Mesenchymal stem cell (in vitro differentiated cells and primary cell): ENCODE results near the gene GRAP2.

Experiments used
- DNase-seq: peaks from one replicate; pipeline ENCODE4 v3.0.0-alpha.2; 2013
- H2AFZ ChIP-seq: one replicate; pipeline ENCODE4 v1.6.1; 2013; ENCODE audit warnings: low read depth, mild to moderate bottlenecking, control low read depth, inconsistent platforms, low read length, moderate library complexity
- H2AK5ac ChIP-seq: 2 replicates; pipeline ENCODE4 v1.6.1; 2013; ENCODE audit warnings: low read length, moderate library complexity, mild to moderate bottlenecking, inconsistent platforms; ENCODE audit not compliant: severe bottlenecking
- H2BK120ac ChIP-seq: one replicate; pipeline ENCODE4 v1.6.1; 2013; ENCODE audit warnings: low read depth, mild to moderate bottlenecking, inconsistent platforms, low read length, moderate library complexity
- H2BK12ac ChIP-seq, 2 experiments: one replicate each; pipeline ENCODE4 v1.6.1; 2013; ENCODE audit warnings: inconsistent platforms in 2 of 2, low read length in 2 of 2, mild to moderate bottlenecking in 2 of 2, moderate library complexity in 2 of 2, control low read depth in 1 of 2
- H2BK15ac ChIP-seq: one replicate; pipeline ENCODE4 v1.6.1; 2013; ENCODE audit warnings: mild to moderate bottlenecking, low read depth, inconsistent platforms; ENCODE audit not compliant: poor library complexity, severe bottlenecking
- H2BK5ac ChIP-seq: 2 replicates; pipeline ENCODE4 v1.6.1; 2013; ENCODE audit warnings: low read depth, mild to moderate bottlenecking, low read length, control low read depth, inconsistent platforms; ENCODE audit not compliant: poor library complexity, severe bottlenecking
- H3K14ac ChIP-seq, 2 experiments: one replicate each; pipeline ENCODE4 v1.6.1; 2013; ENCODE audit warnings: inconsistent platforms in 2 of 2, low read length in 2 of 2, control low read depth in 1 of 2, mild to moderate bottlenecking in 1 of 2, moderate library complexity in 1 of 2
- H3K18ac ChIP-seq, 2 experiments: one replicate each; pipeline ENCODE4 v1.6.1; 2013; ENCODE audit warnings: inconsistent platforms in 2 of 2, low read length in 2 of 2, control low read depth in 1 of 2, low read depth in 1 of 2, mild to moderate bottlenecking in 1 of 2
- H3K23ac ChIP-seq, 2 experiments: one replicate each; pipeline ENCODE4 v1.6.1; 2013; ENCODE audit warnings: inconsistent platforms in 2 of 2, low read length in 2 of 2, mild to moderate bottlenecking in 2 of 2, moderate library complexity in 2 of 2, control low read depth in 1 of 2
- H3K27ac ChIP-seq: 2 replicates; pipeline ENCODE4 v1.5.1; 2013; ENCODE audit warnings: mild to moderate bottlenecking, moderate library complexity, low read length, control low read depth, inconsistent platforms; ENCODE audit not compliant: poor library complexity, severe bottlenecking
- H3K27me3 ChIP-seq, 2 experiments: 2 replicates each; pipeline versions ENCODE4 v1.6.1 to v1.7.0; 2013; ENCODE audit warnings: low read length in 2 of 2, mild to moderate bottlenecking in 2 of 2, moderate library complexity in 2 of 2, control low read depth in 1 of 2, inconsistent platforms in 1 of 2; ENCODE audit not compliant: control insufficient read depth in 1 of 2, insufficient read depth in 1 of 2
- H3K36me3 ChIP-seq, 2 experiments: 2 replicates each; pipeline versions ENCODE4 v1.6.1 to v1.7.0; 2013; ENCODE audit warnings: low read length in 2 of 2, control low read depth in 1 of 2, inconsistent platforms in 1 of 2, low read depth in 1 of 2, mild to moderate bottlenecking in 1 of 2; ENCODE audit not compliant: insufficient read depth in 2 of 2, control insufficient read depth in 1 of 2
- H3K4ac ChIP-seq, 2 experiments: one replicate each; pipeline ENCODE4 v1.6.1; 2013; ENCODE audit warnings: inconsistent platforms in 2 of 2, low read length in 2 of 2, mild to moderate bottlenecking in 2 of 2, moderate library complexity in 2 of 2, control low read depth in 1 of 2, low read depth in 1 of 2
- H3K4me1 ChIP-seq: 2 replicates; pipeline ENCODE4 v1.6.1; 2013; ENCODE audit warnings: low read depth, low read length, control low read depth; ENCODE audit not compliant: control insufficient read depth, insufficient read depth
- H3K4me2 ChIP-seq: 2 replicates; pipeline ENCODE4 v1.6.1; 2013; ENCODE audit warnings: low read length, mild to moderate bottlenecking, inconsistent platforms; ENCODE audit not compliant: poor library complexity, severe bottlenecking
- H3K4me3 ChIP-seq, 2 experiments: 2 replicates each; pipeline versions ENCODE4 v1.5.1 to v1.7.0; 2013; ENCODE audit warnings: low read length in 2 of 2, mild to moderate bottlenecking in 2 of 2, control low read depth in 1 of 2, low read depth in 1 of 2; ENCODE audit not compliant: insufficient read depth in 1 of 2
- H3K79me1 ChIP-seq: replicated peaks from 2 replicates; pipeline ENCODE4 v1.6.1; 2013; ENCODE audit warnings: mild to moderate bottlenecking, control low read depth, low read length, inconsistent platforms; ENCODE audit not compliant: poor library complexity, severe bottlenecking
- H3K9ac ChIP-seq: 2 replicates; pipeline ENCODE4 v1.7.0; 2013; ENCODE audit warnings: mild to moderate bottlenecking, low read length, moderate library complexity
- H3K9me3 ChIP-seq: 2 replicates; pipeline ENCODE4 v1.7.0; 2013; ENCODE audit warnings: mild to moderate bottlenecking, low read length; ENCODE audit not compliant: control insufficient read depth
- H4K8ac ChIP-seq: one replicate; pipeline ENCODE4 v1.6.1; 2013; ENCODE audit warnings: inconsistent platforms, mild to moderate bottlenecking, low read length, moderate library complexity
- H4K91ac ChIP-seq: one replicate; pipeline ENCODE4 v1.6.1; 2013; ENCODE audit warnings: mild to moderate bottlenecking, low read length, inconsistent platforms
- WGBS: methylation state at CpG from one replicate; pipeline ENCODE4 v1.1.7; 2013; ENCODE audit warnings: mixed read lengths; 5-methylcytosine and 5-hydroxymethylcytosine counted together

GRAP2 gene

GRCh38 chr22:39959640-39960447 lies 59.0 kb downstream of the GRAP2 start, which contains the start of gene TMA7B:
TMA7B (plus strand) TSS chr22:39960397; CDS start chr22:39964375, 3,978 bp downstream.
- H3K9ac ChIP-seq, result no peak within 1 kb of the TSS
- peak within 1 kb of the TSS; percentile 74 for H2BK15ac ChIP-seq
- peaks cover 26% of the 10 kb centered on the region for H3K4me1 ChIP-seq
- no peaks in the 10 kb centered on the region for H3K79me1 ChIP-seq
- H3K4me2 ChIP-seq, result peak within 1 kb of the TSS; percentile 10
- H2AK5ac ChIP-seq, result peak within 1 kb of the TSS; percentile 96
- H4K91ac ChIP-seq, result peak within 1 kb of the TSS; percentile 70
- peak within 1 kb of the TSS; percentile 90 for H3K27ac ChIP-seq
- peak within 1 kb of the TSS; percentile 60 to 64 for H3K4ac ChIP-seq
- H3K14ac ChIP-seq, result no peak within 1 kb of the TSS
- WGBS, result 61% methylated on average over 10 of the region's 14 CpGs
- H3K4me3 ChIP-seq, result no peak within 1 kb of the TSS
- H3K36me3 ChIP-seq, result no peaks in the 10 kb centered on the region
- H3K9me3 ChIP-seq, result no peaks in the 10 kb centered on the region
- peak within 1 kb of the TSS; percentile 91 for H4K8ac ChIP-seq
- H2BK120ac ChIP-seq, result peak within 1 kb of the TSS; percentile 75
- H2BK12ac ChIP-seq, result peak within 1 kb of the TSS; percentile 31 to 96
- peak within 1 kb of the TSS; percentile 48 for H2BK5ac ChIP-seq
- peak within 1 kb of the TSS; percentile 46 to 80 for H3K18ac ChIP-seq
- H3K23ac ChIP-seq, result no peak within 1 kb of the TSS
- peak; percentile 86 for DNase-seq
- H3K27me3 ChIP-seq, result peaks cover 0 to 33% of the 10 kb centered on the region in 2 experiments
- peak within 1 kb of the TSS; percentile 55 for H2AFZ ChIP-seq

GRCh38 chr22:39960791-39961746 lies 60.2 kb downstream of the GRAP2 start:
- peak; percentile 98 for DNase-seq
- Histone ChIP-seq H4K91ac (peak overlapping the region; percentile 67), H3K4ac (no peak overlapping the region), H3K27me3 (peaks cover 0 to 42% of the 10 kb centered on the region in 2 experiments), H2BK15ac (no peak overlapping the region), H3K23ac (no peak overlapping the region), H2BK5ac (peak overlapping the region; percentile 48), H3K4me2 (peak overlapping the region; percentile 10), H3K4me1 (peaks cover 23% of the 10 kb centered on the region), H3K9me3 (no peaks in the 10 kb centered on the region), H2AFZ (no peak overlapping the region), H3K27ac (peak overlapping the region; percentile 90), H3K18ac (peak overlapping the region; percentile 31 to 60), H4K8ac (peak overlapping the region; percentile 58), H3K9ac (peak overlapping the region; percentile 21), H3K14ac (no peak overlapping the region), H2AK5ac (peak overlapping the region; percentile 74), H3K4me3 (no peak overlapping the region), H3K79me1 (no peaks in the 10 kb centered on the region), H3K36me3 (no peaks in the 10 kb centered on the region), H2BK120ac (no peak overlapping the region), H2BK12ac (peak overlapping the region in 1 of 2 experiments; percentile 62)
- 29% methylated on average over 7 of the region's 13 CpGs for WGBS

GRCh38 chr22:39962071-39962470 lies 61.2 kb downstream of the GRAP2 start:
- no peak overlapping the region for H3K14ac ChIP-seq
- no peak overlapping the region for H2BK120ac ChIP-seq
- H3K36me3 ChIP-seq, result no peaks in the 10 kb centered on the region
- no peak overlapping the region for H3K4me3 ChIP-seq
- H2BK5ac ChIP-seq, result no peak overlapping the region
- no peaks in the 10 kb centered on the region for H3K9me3 ChIP-seq
- H2BK12ac ChIP-seq, result no peak overlapping the region
- H2AK5ac ChIP-seq, result no peak overlapping the region
- H3K27me3 ChIP-seq, result peaks cover 0 to 48% of the 10 kb centered on the region in 2 experiments
- DNase-seq, result peak; percentile 9
- H3K79me1 ChIP-seq, result no peaks in the 10 kb centered on the region
- H3K9ac ChIP-seq, result no peak overlapping the region
- H3K4me1 ChIP-seq, result peaks cover 23% of the 10 kb centered on the region
- no peak overlapping the region for H3K23ac ChIP-seq
- no peak overlapping the region for H4K91ac ChIP-seq
- no peak overlapping the region for H3K4ac ChIP-seq
- H4K8ac ChIP-seq, result no peak overlapping the region
- no peak overlapping the region for H2AFZ ChIP-seq
- whole genome bisulfite sequencing, result 85% methylated on average over 6 of the region's 9 CpGs
- no peak overlapping the region for H3K18ac ChIP-seq
- no peak overlapping the region for H3K4me2 ChIP-seq
- peak overlapping the region; percentile 35 for H2BK15ac ChIP-seq
- peak overlapping the region; percentile 90 for H3K27ac ChIP-seq
